Breast epithelium (tissue), 4 donors: Measurements from ENCODE around the gene GPRASP1. TPM values are rescaled to one million over a fixed set of nuclear protein-coding genes. Genes with fewer than 3 reads are reported as not detected.
"Not testable (repeated sequence)": the region's sequence is repeated elsewhere in the genome, so short reads cannot be mapped to it uniquely, and the experiment has no call there.

Source experiments
- DNase-seq, 2 donors: peaks; one replicate each; pipeline ENCODE4 v3.0.0-alpha.2; 2019; ENCODE audit warnings: low spot score in 2 of 2
- H3K27ac ChIP-seq, 2 donors: fragments of 200-600 bp; sonication (generic) in 1 of 2; one replicate each; pipeline ENCODE4 v1.5.1; 2016 to 2019; ENCODE audit warnings: mild to moderate bottlenecking in 1 of 2
- H3K27me3 ChIP-seq, 2 donors: fragments of 200-600 bp; sonication (generic) in 1 of 2; one replicate each; pipeline versions ENCODE4 v1.5.1 to v1.6.0; 2017 to 2019; ENCODE audit warnings: control low read depth in 1 of 2, mild to moderate bottlenecking in 1 of 2
- H3K36me3 ChIP-seq: fragments of 200-600 bp; one replicate; pipeline ENCODE4 v1.5.1; 2019
- H3K4me1 ChIP-seq, 2 donors: fragments of 200-600 bp; sonication (generic); one replicate each; pipeline ENCODE4 v1.5.1; 2016 to 2019; ENCODE audit warnings: control low read depth in 1 of 2
- H3K4me3 ChIP-seq, 3 donors: fragments of 200-600 bp; sonication (generic); 1 replicate in 2 of 3; 2 replicates in 1 of 3; pipeline ENCODE4 v1.5.1; 2016 to 2019; ENCODE audit warnings: mild to moderate bottlenecking in 3 of 3, moderate library complexity in 2 of 3
- H3K9me3 ChIP-seq, 2 donors: fragments of 200-600 bp; sonication (generic) in 1 of 2; one replicate each; pipeline ENCODE4 v1.5.1; 2016 to 2019; ENCODE audit warnings: control low read depth in 1 of 2
- POLR2A ChIP-seq: fragments of 450-650 bp; IDR thresholded peaks from one replicate; pipeline ENCODE4 v1.6.1; 2016; ENCODE audit warnings: antibody characterized with exemption, mild to moderate bottlenecking, moderate library complexity
- POLR2AphosphoS5 ChIP-seq, 3 donors: sonication (generic); formaldehyde crosslinking; IDR thresholded peaks; one replicate each; pipeline ENCODE4 v1.6.1; 2017; ENCODE audit warnings: antibody characterized with exemption in 3 of 3
- intact Hi-C: fragments of 100-400 bp; cut with DNase I; formaldehyde crosslinking; loops from one replicate; pipeline ENCODE4 v1.15.1; 2023; ENCODE audit warnings: low total_unique reads
- total RNA-seq, 3 donors: library from RNA; depleted of rRNA; stranded (reverse); fragments of >200 nt; gene quantifications; one replicate each; pipeline ENCODE4 v1.1.0, GENCODE V29; 2016
- TF ChIP-seq, protein P1 (sequence below), 3 donors: fragments of 450-650 bp; IDR thresholded peaks; one replicate each; pipeline ENCODE4 v1.5.1; 2016 to 2017; ENCODE audit warnings: antibody characterized with exemption in 3 of 3, mild to moderate bottlenecking in 3 of 3, moderate library complexity in 3 of 3

The GPRASP1 gene
- total RNA-seq, 3 donors from 2014 or later, result 7.5 to 16.1 (median 16.1) TPM

DNA sequence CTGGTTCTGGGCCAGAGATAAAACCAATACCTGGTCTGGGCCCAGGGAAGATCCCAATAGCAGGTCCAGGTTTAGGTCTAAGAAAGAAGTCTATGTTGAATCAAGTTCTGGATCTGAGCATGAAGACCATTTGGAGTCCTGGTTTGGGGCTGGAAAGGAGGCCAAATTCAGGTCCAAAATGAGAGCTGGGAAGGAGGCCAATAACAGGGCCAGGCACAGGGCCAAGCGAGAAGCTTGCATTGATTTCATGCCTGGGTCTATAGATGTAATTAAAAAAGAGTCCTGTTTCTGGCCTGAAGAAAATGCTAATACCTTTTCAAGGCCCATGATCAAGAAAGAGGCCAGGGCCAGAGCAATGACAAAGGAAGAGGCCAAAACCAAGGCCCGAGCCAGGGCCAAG lies 3.4 kb downstream of the GPRASP1 start:
- no peaks in the 10 kb centered on the region for H3K36me3 ChIP-seq
- TF ChIP-seq POLR2AphosphoS5 (IDR thresholded peaks at IDR 0.05) (no peak), POLR2A (no peak)
- TF ChIP-seq, protein P1, sequence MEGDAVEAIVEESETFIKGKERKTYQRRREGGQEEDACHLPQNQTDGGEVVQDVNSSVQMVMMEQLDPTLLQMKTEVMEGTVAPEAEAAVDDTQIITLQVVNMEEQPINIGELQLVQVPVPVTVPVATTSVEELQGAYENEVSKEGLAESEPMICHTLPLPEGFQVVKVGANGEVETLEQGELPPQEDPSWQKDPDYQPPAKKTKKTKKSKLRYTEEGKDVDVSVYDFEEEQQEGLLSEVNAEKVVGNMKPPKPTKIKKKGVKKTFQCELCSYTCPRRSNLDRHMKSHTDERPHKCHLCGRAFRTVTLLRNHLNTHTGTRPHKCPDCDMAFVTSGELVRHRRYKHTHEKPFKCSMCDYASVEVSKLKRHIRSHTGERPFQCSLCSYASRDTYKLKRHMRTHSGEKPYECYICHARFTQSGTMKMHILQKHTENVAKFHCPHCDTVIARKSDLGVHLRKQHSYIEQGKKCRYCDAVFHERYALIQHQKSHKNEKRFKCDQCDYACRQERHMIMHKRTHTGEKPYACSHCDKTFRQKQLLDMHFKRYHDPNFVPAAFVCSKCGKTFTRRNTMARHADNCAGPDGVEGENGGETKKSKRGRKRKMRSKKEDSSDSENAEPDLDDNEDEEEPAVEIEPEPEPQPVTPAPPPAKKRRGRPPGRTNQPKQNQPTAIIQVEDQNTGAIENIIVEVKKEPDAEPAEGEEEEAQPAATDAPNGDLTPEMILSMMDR (IDR thresholded peaks at IDR 0.05), result no peak
- H3K27ac ChIP-seq, result no peak overlapping the region
- H3K27me3 ChIP-seq, result peaks cover 0 to 14% of the 10 kb centered on the region in 2 donors
- intact Hi-C loops, result no loop called here
- no peaks in the 10 kb centered on the region for H3K4me1 ChIP-seq
- H3K9me3 ChIP-seq, result no peaks in the 10 kb centered on the region
- DNase-seq, result no peak
- no peak overlapping the region for H3K4me3 ChIP-seq

DNA sequence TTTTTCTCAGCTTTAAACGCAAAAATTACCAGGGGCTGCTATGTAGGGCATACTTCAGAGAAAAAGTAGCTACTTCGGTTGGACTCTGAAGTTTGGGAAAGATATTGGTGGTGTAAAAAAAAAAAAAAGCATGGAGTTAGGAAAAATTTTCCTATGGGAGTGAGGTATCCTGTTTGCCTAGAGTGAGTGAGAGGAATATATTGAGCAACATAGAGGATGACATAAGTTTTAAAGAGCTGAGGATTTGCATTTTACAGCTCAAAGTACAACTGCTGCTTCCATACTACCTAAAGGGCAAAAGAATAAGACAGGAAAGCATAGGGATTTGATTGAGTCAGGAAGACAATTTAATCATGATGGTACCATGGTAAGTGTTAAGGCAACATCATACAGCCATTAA lies 7.3 kb downstream of the GPRASP1 start:
- H3K27me3 ChIP-seq, result peaks cover 0 to 14% of the 10 kb centered on the region in 2 donors
- TF ChIP-seq, protein P1 (IDR thresholded peaks at IDR 0.05), result no peak
- TF ChIP-seq POLR2A (no peak), POLR2AphosphoS5 (IDR thresholded peaks at IDR 0.05) (no peak)
- intact Hi-C loops, result no loop called here
- no peaks in the 10 kb centered on the region for H3K36me3 ChIP-seq
- no peaks in the 10 kb centered on the region for H3K9me3 ChIP-seq
- no peak overlapping the region for H3K27ac ChIP-seq
- no peaks in the 10 kb centered on the region for H3K4me1 ChIP-seq
- no peak for DNase-seq
- no peak overlapping the region for H3K4me3 ChIP-seq

DNA sequence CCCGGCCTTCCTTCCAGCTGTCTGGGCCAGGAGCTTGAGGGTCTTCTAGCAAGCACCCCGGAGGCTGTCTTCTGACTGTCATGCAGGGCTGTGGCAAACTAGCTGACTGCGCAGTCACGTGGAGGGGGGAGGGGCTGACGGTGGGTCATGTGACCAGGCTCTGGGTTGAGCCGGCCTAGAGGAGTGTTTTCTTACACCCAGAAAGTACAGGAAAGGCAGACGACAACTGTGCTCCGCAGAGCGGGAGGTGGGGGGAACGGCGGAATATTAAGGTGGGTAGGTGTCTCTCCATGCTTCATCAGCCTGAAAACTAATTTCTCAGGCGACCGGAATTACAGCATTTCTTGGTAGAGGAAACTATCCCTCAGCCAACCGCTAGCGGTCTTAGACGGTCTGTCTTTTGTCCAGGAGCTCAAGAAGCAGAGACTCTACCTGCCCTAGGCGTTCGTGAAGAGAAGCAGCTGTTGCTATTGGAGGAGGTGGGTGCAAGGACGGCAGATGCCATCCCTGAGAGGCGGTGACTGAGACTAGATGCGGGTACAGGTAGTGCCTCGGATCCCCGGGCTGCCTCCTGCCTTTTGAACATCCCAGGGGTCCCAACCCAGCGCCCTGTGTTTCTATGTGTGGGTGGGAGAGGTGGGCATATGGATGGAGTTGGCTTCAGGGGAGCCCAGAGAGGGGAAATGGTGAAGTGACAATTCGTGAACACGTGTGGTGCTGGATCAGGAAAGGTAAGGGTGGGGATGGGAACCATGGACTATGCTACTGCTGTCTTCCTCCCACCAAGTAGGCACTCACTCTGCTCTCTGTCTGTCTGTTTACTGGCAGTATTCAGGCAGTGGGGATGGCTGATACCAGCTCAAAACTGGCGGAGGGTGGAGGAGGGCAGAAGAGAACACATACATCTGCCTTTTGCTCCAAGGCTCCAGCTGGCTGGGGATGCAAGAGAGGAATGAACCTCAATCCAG lies 8.8 kb downstream of the GPRASP1 start:
- peak overlapping the region; percentile 29 to 56 (median 42) for H3K4me3 ChIP-seq
- no peaks in the 10 kb centered on the region for H3K4me1 ChIP-seq
- no peaks in the 10 kb centered on the region for H3K36me3 ChIP-seq
- peaks cover 0 to 14% of the 10 kb centered on the region in 2 donors for H3K27me3 ChIP-seq
- H3K9me3 ChIP-seq, result peaks cover 0 to 7% of the 10 kb centered on the region in 2 donors
- peak overlapping the region in 1 of 2 donors; percentile 65 for H3K27ac ChIP-seq
- TF ChIP-seq POLR2AphosphoS5 (IDR thresholded peaks at IDR 0.05) (peak in 1 of 3 donors; percentile 33), POLR2A (no peak)
- peak; percentile 52 to 64 for DNase-seq
- intact Hi-C loops, result no loop called here

DNA sequence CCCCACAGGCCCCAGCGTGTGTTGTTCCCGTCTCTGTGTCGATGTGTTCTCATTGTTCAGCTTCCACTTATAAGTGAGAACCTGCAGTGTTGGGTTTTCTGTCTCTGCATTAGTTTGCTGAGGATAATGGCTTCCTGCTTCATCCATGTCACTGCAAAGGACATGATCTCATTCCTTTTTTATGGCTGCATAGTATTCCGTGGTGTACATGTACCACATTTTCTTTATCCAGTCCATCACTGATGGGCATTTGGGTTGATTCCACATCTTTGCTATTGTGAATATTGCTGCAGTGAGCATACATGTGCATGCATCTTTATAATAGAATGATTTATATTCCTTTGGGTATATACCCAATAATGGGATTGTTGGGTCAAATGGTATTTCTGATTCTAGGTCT lies 12.5 kb downstream of the GPRASP1 start:
- DNase-seq, result not testable (repeated sequence)
- peaks cover 0 to 24% of the 10 kb centered on the region in 2 donors for H3K9me3 ChIP-seq

DNA sequence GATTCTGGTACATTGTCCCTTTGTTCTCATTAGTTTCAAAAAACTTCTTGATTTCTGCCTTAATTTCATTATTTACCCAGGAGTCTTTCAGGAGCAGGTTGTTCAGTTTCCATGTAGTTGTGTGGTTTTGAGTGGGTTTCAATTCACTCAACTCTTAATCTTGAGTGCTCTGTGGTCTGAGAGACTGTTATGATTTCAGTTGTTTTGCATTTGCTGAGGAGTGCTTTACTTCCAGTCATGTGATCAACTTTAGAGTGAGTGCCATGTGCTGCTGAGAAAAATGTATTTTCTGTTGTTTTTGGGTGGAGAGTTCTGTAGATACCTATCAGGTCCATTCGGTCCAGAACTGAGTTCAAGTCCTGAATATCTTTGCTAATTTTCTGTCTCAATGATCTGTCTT lies 15.8 kb downstream of the GPRASP1 start:
- H3K4me1 ChIP-seq, H3K27me3 ChIP-seq, intact Hi-C loops, DNase-seq, H3K27ac ChIP-seq, H3K4me3 ChIP-seq, H3K36me3 ChIP-seq: not testable (repeated sequence)
- peaks cover 0 to 24% of the 10 kb centered on the region in 2 donors for H3K9me3 ChIP-seq

More for the DNA sequence above, 12.5 kb downstream of the GPRASP1 start:
- H3K27ac ChIP-seq, H3K4me3 ChIP-seq, intact Hi-C loops, H3K36me3 ChIP-seq, H3K4me1 ChIP-seq, H3K27me3 ChIP-seq: not testable (repeated sequence)

DNA sequence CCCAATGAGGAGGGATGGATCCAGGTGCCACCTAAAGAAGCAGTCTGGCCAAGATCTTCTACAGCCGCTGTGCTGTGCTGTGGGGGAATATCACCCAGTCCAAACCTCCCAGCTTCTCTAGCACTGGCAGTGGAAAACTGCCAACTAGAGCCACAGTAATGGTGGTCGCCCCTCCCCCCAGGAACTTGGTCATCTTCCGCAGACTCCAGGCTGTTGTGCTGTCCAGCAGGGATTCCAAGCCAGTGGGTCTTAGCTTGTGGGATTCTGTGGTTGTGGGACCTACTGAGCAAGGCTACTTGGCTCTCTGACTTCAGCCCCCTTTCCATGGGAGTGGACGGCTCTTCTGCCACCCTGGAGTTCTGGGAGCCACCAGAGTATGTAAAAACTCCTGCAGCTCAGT lies 18.2 kb downstream of the GPRASP1 start:
- no peak for TF ChIP-seq POLR2A
- TF ChIP-seq, protein P1 (IDR thresholded peaks at IDR 0.05), result no peak
- TF ChIP-seq POLR2AphosphoS5 (IDR thresholded peaks at IDR 0.05), result no peak
- peaks cover 0 to 22% of the 10 kb centered on the region in 2 donors for H3K9me3 ChIP-seq
- H3K4me3 ChIP-seq, result no peak overlapping the region
- H3K36me3 ChIP-seq, result no peaks in the 10 kb centered on the region
- H3K4me1 ChIP-seq, result no peaks in the 10 kb centered on the region
- intact Hi-C loops, result no loop called here
- no peak for DNase-seq
- H3K27ac ChIP-seq, result no peak overlapping the region
- H3K27me3 ChIP-seq, result peaks cover 0 to 9% of the 10 kb centered on the region in 2 donors
